GM12878 (cell line): ENCODE results near the gene MAP3K7CL. TPM values are rescaled to one million over a fixed set of nuclear protein-coding genes. Genes with fewer than 3 reads are reported as not detected.

Source experiments
- ATAC-seq: fragments of 200-7000 bp; cut with Tn5 transposase; 3 replicates; pipeline ENCODE4 v1.9.1; 2020; ENCODE audit warnings: mild to moderate bottlenecking, moderate library complexity
- BruUV-seq: library from RNA; stranded (reverse); fragments of 400-500 nt; replicated peaks from 2 replicates; lab custom pipeline; 2021; lab: Mats Ljungman, UMichigan
- CTCF ChIA-PET: fragments of 300-600 bp; sonication (Branson Sonifier 250); formaldehyde crosslinking; extraction: SDS; loops from one replicate; lab custom pipeline; 2021; ENCODE audit warnings: inconsistent platforms; lab: Yijun Ruan, JAX
- POLR2A ChIA-PET: fragments of 350-600 bp; formaldehyde crosslinking; extraction: SDS; loops from one replicate; lab custom pipeline; 2021; ENCODE audit warnings: inconsistent platforms; lab: Charles Lee
- RAD21 ChIA-PET: fragments of 300-600 bp; sonication (Branson Sonifier 250); formaldehyde crosslinking; loops from one replicate; lab custom pipeline; 2023; ENCODE audit warnings: antibody characterized with exemption; ENCODE audit not compliant: unreplicated experiment; lab: Charles Lee
- SMC1A ChIA-PET: fragments of 300-600 bp; sonication (Branson Sonifier 250); formaldehyde crosslinking; loops from one replicate; lab custom pipeline; 2023; ENCODE audit not compliant: unreplicated experiment, uncharacterized antibody; lab: Charles Lee
- DNase-seq: peaks from one replicate; pipeline ENCODE4 v3.0.0-alpha.2; 2011; ENCODE audit warnings: low read depth, low spot score
- FAIRE-seq: peaks from 3 replicates; lab custom pipeline; 2011; peaks lifted over from hg19 to GRCh38; lab: Jason Lieb, UNC
- H2AFZ ChIP-seq: 2 replicates; pipeline ENCODE4 v1.6.0; 2011; ENCODE audit warnings: low read depth, low read length, control low read depth; ENCODE audit not compliant: control insufficient read depth
- H3K27ac ChIP-seq: 2 replicates; pipeline ENCODE4 v1.5.1; 2011; ENCODE audit warnings: control low read depth; ENCODE audit not compliant: control insufficient read depth, insufficient read depth
- H3K27me3 ChIP-seq, 2 experiments: replicated peaks in 1 of 2; 2 replicates each; pipeline versions ENCODE4 v1.6.0 to v1.6.1; 2011; ENCODE audit warnings: low read length in 1 of 2; ENCODE audit not compliant: control insufficient read depth in 2 of 2, insufficient read depth in 2 of 2
- H3K36me3 ChIP-seq, 2 experiments: 2 replicates each; pipeline ENCODE4 v1.5.1; 2011; ENCODE audit warnings: low read length in 1 of 2; ENCODE audit not compliant: control insufficient read depth in 2 of 2, insufficient read depth in 2 of 2
- H3K4me1 ChIP-seq: 2 replicates; pipeline ENCODE4 v1.6.1; 2011; ENCODE audit warnings: mild to moderate bottlenecking, low read length, moderate library complexity, mixed read lengths; ENCODE audit not compliant: control insufficient read depth, insufficient read depth
- H3K4me2 ChIP-seq: 2 replicates; pipeline ENCODE4 v1.6.0; 2011; ENCODE audit warnings: control low read depth; ENCODE audit not compliant: control insufficient read depth, insufficient read depth
- H3K4me3 ChIP-seq: fragments of 200-600 bp; sonication (generic); 2 replicates; pipeline ENCODE4 v1.5.1; 2016
- H3K79me2 ChIP-seq: 2 replicates; pipeline ENCODE4 v1.6.0; 2011; ENCODE audit warnings: low read length; ENCODE audit not compliant: control insufficient read depth, insufficient read depth
- H3K9ac ChIP-seq: 2 replicates; pipeline ENCODE4 v1.8.0; 2011; ENCODE audit warnings: low read length, control low read depth, mixed read lengths; ENCODE audit not compliant: control insufficient read depth, insufficient read depth
- H3K9me3 ChIP-seq: replicated peaks from 3 replicates; pipeline ENCODE4 v1.5.1; 2011; ENCODE audit warnings: mild to moderate bottlenecking, low read length; ENCODE audit not compliant: control insufficient read depth, insufficient read depth
- H4K20me1 ChIP-seq: 2 replicates; pipeline ENCODE4 v1.6.0; 2011; ENCODE audit not compliant: control insufficient read depth, insufficient read depth
- CEBPB ChIP-seq, 2 experiments: fragments of 150-350 bp in 1 of 2; IDR thresholded peaks; 2 replicates each; pipeline ENCODE4 v1.6.1; 2012 to 2014; ENCODE audit warnings: low read depth in 2 of 2, low read length in 2 of 2, borderline replicate concordance in 1 of 2, inconsistent platforms in 1 of 2
- CEBPZ ChIP-seq: fragments of 150-350 bp; IDR thresholded peaks from 2 replicates; pipeline ENCODE4 v1.6.1; 2016; ENCODE audit warnings: low read depth, low read length
- CTCF ChIP-seq, 3 experiments: IDR thresholded peaks in 2 of 3; conservative IDR thresholded peaks in 1 of 3; 2 replicates each; pipeline ENCODE4 v1.5.1; 2011; ENCODE audit warnings: low read depth in 3 of 3, low read length in 3 of 3, mild to moderate bottlenecking in 3 of 3, control low read depth in 2 of 3, moderate library complexity in 2 of 3, inconsistent platforms in 1 of 3, mixed read lengths in 1 of 3; ENCODE audit not compliant: control insufficient read depth in 2 of 3, insufficient read depth in 1 of 3; ENCODE audit errors: extremely low read depth in 1 of 3
- ESRRA ChIP-seq: IDR thresholded peaks from 2 replicates; pipeline ENCODE4 v1.6.1; 2012; ENCODE audit warnings: mild to moderate bottlenecking, low read length, improper control_type of control experiment
- HSF1 ChIP-seq: fragments of 150-350 bp; IDR thresholded peaks from 2 replicates; pipeline ENCODE4 v1.6.1; 2014; ENCODE audit warnings: mild to moderate bottlenecking, low read depth, low read length
- JUND ChIP-seq: IDR thresholded peaks from 2 replicates; pipeline ENCODE4 v1.6.1; 2012; ENCODE audit warnings: low read depth, mild to moderate bottlenecking, low read length, improper control_type of control experiment, moderate library complexity
- MLLT1 ChIP-seq: fragments of 450-650 bp; IDR thresholded peaks from 2 replicates; pipeline ENCODE4 v1.6.1; 2016; ENCODE audit warnings: mild to moderate bottlenecking
- NR2C1 ChIP-seq: fragments of 450-650 bp; IDR thresholded peaks from 2 replicates; pipeline ENCODE4 v1.6.1; 2017; ENCODE audit warnings: antibody characterized with exemption, mild to moderate bottlenecking, moderate library complexity
- NR2F1 ChIP-seq: fragments of 450-650 bp; conservative IDR thresholded peaks from 2 replicates; pipeline ENCODE4 v1.6.1; 2017; ENCODE audit warnings: mild to moderate bottlenecking
- RAD21 ChIP-seq: IDR thresholded peaks from 2 replicates; pipeline ENCODE4 v1.6.1; 2011; ENCODE audit warnings: mild to moderate bottlenecking, low read depth, low read length, moderate library complexity; ENCODE audit not compliant: insufficient read depth
- WGBS: methylation state at CpG from one replicate; pipeline ENCODE4 v1.1.6; 2016; ENCODE audit warnings: low lambda C conversion rate; ENCODE audit not compliant: insufficient replicate concordance, insufficient coverage; ENCODE audit errors: missing lambda C conversion rate; 5-methylcytosine and 5-hydroxymethylcytosine counted together
- in situ Hi-C: fragments of 300-500 bp; cut with MboI; formaldehyde crosslinking; loops from 9 replicates; pipeline ENCODE4 v1.14.3; 2018; ENCODE audit warnings: mixed read lengths
- intact Hi-C: fragments of 100-400 bp; cut with micrococcal nuclease; formaldehyde crosslinking; loops from one replicate; pipeline ENCODE4 v1.14.2; 2022; ENCODE audit not compliant: unreplicated experiment
- polyA plus RNA-seq, 11 experiments: library from polyadenylated mRNA; depleted of rRNA in 4 of 11; unstranded in 6 of 11; stranded (reverse) in 5 of 11; fragments of >200 nt; fragmentation: Nextera tagmentation in 4 of 11; fragmentation: Illumina TruSeq in 1 of 11; extraction: Ambion mirVana in 4 of 11; extraction: Trizol in 1 of 11; gene quantifications; 1 replicate in 1 of 11; 2 replicates in 10 of 11; pipeline versions ENCODE4 v1.2.1 to v1.2.3, GENCODE V29; 2011 to 2016; ENCODE audit warnings: inconsistent platforms in 2 of 11, missing spikeins in 2 of 11, low read depth in 1 of 11
- total RNA-seq, 4 experiments: library from RNA; depleted of rRNA in 3 of 4; stranded (reverse); fragments of >200 nt in 3 of 4; fragmentation: Illumina TruSeq in 1 of 4; extraction: Trizol in 1 of 4; gene quantifications; 2 replicates each; pipeline versions ENCODE4 v1.2.1 to v1.2.3, GENCODE V29; 2013 to 2021

The MAP3K7CL gene
- total and polyA plus RNA-seq, 10 of the 15 experiments (the other 5 are each of a cell fraction or from before 2014, with no cell fraction given) = 3.2 to 19.7 (median 6.6) TPM

- TF ChIP-seq MLLT1 = no peak
- no peak for TF ChIP-seq NR2C1
- no peak for TF ChIP-seq HSF1
- TF ChIP-seq, all 136 proteins: peak for 0
Observed at GRCh38 chr21:29163341-29164115, 33.1 kb downstream of the MAP3K7CL start (continued).

GRCh38 chr21:29164323-29164942 is 34.0 kb downstream of the MAP3K7CL start:
- Histone ChIP-seq H4K20me1 (no peaks in the 10 kb centered on the region), H3K79me2 (no peaks in the 10 kb centered on the region), H3K36me3 (no peaks in the 10 kb centered on the region), H3K9ac (no peak overlapping the region), H3K27me3 (no peaks in the 10 kb centered on the region), H2AFZ (no peak overlapping the region), H3K4me1 (no peaks in the 10 kb centered on the region), H3K4me2 (no peak overlapping the region), H3K4me3 (no peak overlapping the region), H3K27ac (no peak overlapping the region), H3K9me3 (no peaks in the 10 kb centered on the region)
- peak; percentile 78 for ATAC-seq
- no TSS peak for BruUV-seq
- FAIRE-seq = no peak
- ChIA-PET RAD21 (interaction anchor here (0.6 to 3.0 kb wide), 14 partner anchors 12 to 212 kb away, joined by 3 to 17 read pairs (median 4); no protein-coding TSS in a partner anchor), POLR2A (interaction anchor here (0.7 kb wide), 3 partner anchors 44 to 151 kb away, joined by 3 to 4 read pairs (median 3); no protein-coding TSS in a partner anchor), SMC1A (interaction anchor here (0.7 to 2.6 kb wide), 27 partner anchors 9 to 215 kb away, joined by 3 to 27 read pairs (median 4); partner anchors contain the start of gene BACH1), CTCF (interaction anchor here (0.7 to 3.3 kb wide), 28 partner anchors 10 to 213 kb away, joined by 3 to 29 read pairs (median 4); no protein-coding TSS in a partner anchor)
- intact Hi-C loops (loop anchor here (1.0 kb wide), 2 partner anchors 208 to 212 kb away; no protein-coding TSS in a partner anchor), in situ Hi-C loops (loop anchor here (5.0 kb wide), 1 partner anchor 208 kb away; no protein-coding TSS in a partner anchor)
- no peak for DNase-seq
- 81% methylated on average over 8 of the region's 8 CpGs for WGBS
- TF ChIP-seq CTCF (IDR thresholded peaks at IDR 0.05 in 2 of 3, conservative IDR thresholded peaks at IDR 0.05 in 1 of 3; ENCODE audit: control insufficient read depth in 2 of 3, extremely low read depth in 1 of 3, insufficient read depth in 1 of 3, low read depth in 3 of 3, low read length in 3 of 3) (peak; percentile 36 to 55 (median 50); a peak in 5 of 6 replicates), CEBPB (IDR thresholded peaks at IDR 0.05; ENCODE audit: borderline replicate concordance in 1 of 2, low read depth in 2 of 2, low read length in 2 of 2) (no peak), ESRRA (no peak), CEBPZ (no peak), NR2F1 (no peak), JUND (no peak), RAD21 (peak; percentile 97)
